WTC11 (cell line): Measurements from ENCODE around the gene C4BPA. TPM values are rescaled to one million over a fixed set of nuclear protein-coding genes. Genes with fewer than 3 reads are reported as not detected.
A peak's percentile ranks its signal among the peaks of the same experiment; 100 is the strongest.

Experiments used
- ATAC-seq: fragments of 200-7000 bp; cut with Tn5 transposase; 2 replicates; pipeline ENCODE4 v1.10.0; 2021; ENCODE audit warnings: mild to moderate bottlenecking, moderate library complexity
- CTCF ChIA-PET: fragments of 300-600 bp; sonication (Branson Sonifier 250); formaldehyde crosslinking; loops from one replicate; lab custom pipeline; 2021; ENCODE audit warnings: antibody characterized with exemption; lab: Charles Lee
- POLR2A ChIA-PET: fragments of 350-600 bp; sonication (Branson Sonifier 250); formaldehyde crosslinking; loops from one replicate; lab custom pipeline; 2021; ENCODE audit warnings: antibody characterized with exemption; lab: Charles Lee
- DNase-seq: peaks from one replicate; pipeline ENCODE4 v3.0.0; 2021; ENCODE audit warnings: low spot score
- H3K27ac Mint-ChIP-seq: 2 replicates; pipeline ENCODE4 v1.8.0; 2021; ENCODE audit warnings: mixed read lengths
- H3K27me3 Mint-ChIP-seq: 2 replicates; pipeline ENCODE4 v1.8.0; 2021; ENCODE audit warnings: low read depth, mild to moderate bottlenecking, moderate library complexity, mixed read lengths
- H3K36me3 Mint-ChIP-seq: 2 replicates; pipeline ENCODE4 v1.8.0; 2021; ENCODE audit warnings: mixed read lengths
- H3K4me1 Mint-ChIP-seq: 2 replicates; pipeline ENCODE4 v1.8.0; 2022; ENCODE audit warnings: mixed read lengths
- H3K4me3 Mint-ChIP-seq: 2 replicates; pipeline ENCODE4 v1.8.0; 2021; ENCODE audit warnings: mild to moderate bottlenecking, moderate library complexity, mixed read lengths
- H3K9me3 Mint-ChIP-seq: 2 replicates; pipeline ENCODE4 v1.8.0; 2021; ENCODE audit warnings: mixed read lengths
- CREB1 ChIP-seq: sonication (generic); formaldehyde crosslinking; IDR thresholded peaks from 2 replicates; pipeline ENCODE4 v1.8.0; 2023; ENCODE audit warnings: mild to moderate bottlenecking, missing genetic modification reagents
- CREM ChIP-seq: sonication (generic); formaldehyde crosslinking; IDR thresholded peaks from 2 replicates; pipeline ENCODE4 v1.8.1; 2022; ENCODE audit warnings: mild to moderate bottlenecking, missing genetic modification reagents, moderate library complexity
- FOXJ3 ChIP-seq: sonication (generic); formaldehyde crosslinking; IDR thresholded peaks from 2 replicates; pipeline ENCODE4 v1.9.0; 2021; ENCODE audit warnings: missing genetic modification reagents, mild to moderate bottlenecking, borderline replicate concordance
- GABPB1 ChIP-seq: sonication (generic); formaldehyde crosslinking; IDR thresholded peaks from 2 replicates; pipeline ENCODE4 v1.8.1; 2023; ENCODE audit warnings: mild to moderate bottlenecking, missing genetic modification reagents
- HMGA2 ChIP-seq: fragments of 250-450 bp; sonication (Bioruptor Pico); IDR thresholded peaks from 2 replicates; pipeline ENCODE4 v1.4.0; 2021; ENCODE audit warnings: mild to moderate bottlenecking, moderate library complexity
- IRF2 ChIP-seq: sonication (generic); formaldehyde crosslinking; IDR thresholded peaks from 2 replicates; pipeline ENCODE4 v1.8.0; 2022; ENCODE audit warnings: low read depth, missing genetic modification reagents, borderline replicate concordance
- KAT7 ChIP-seq: sonication (generic); formaldehyde crosslinking; IDR thresholded peaks from 2 replicates; pipeline ENCODE4 v1.8.1; 2023; ENCODE audit warnings: missing genetic modification reagents, mild to moderate bottlenecking, borderline replicate concordance
- NFYB ChIP-seq: sonication (generic); formaldehyde crosslinking; conservative IDR thresholded peaks from 2 replicates; pipeline ENCODE4 v1.8.0; 2022; ENCODE audit warnings: low read depth, missing genetic modification reagents
- NR2C2 ChIP-seq: sonication (generic); formaldehyde crosslinking; IDR thresholded peaks from 2 replicates; pipeline ENCODE4 v1.8.0; 2022; ENCODE audit warnings: mild to moderate bottlenecking, missing genetic modification reagents
- OVOL2 ChIP-seq: fragments of 250-450 bp; sonication (Bioruptor Pico); IDR thresholded peaks from 2 replicates; pipeline ENCODE4 v1.9.0; 2021; ENCODE audit warnings: mild to moderate bottlenecking, borderline replicate concordance
- SOX15 ChIP-seq: fragments of 250-450 bp; sonication (Bioruptor Pico); IDR thresholded peaks from 2 replicates; pipeline ENCODE4 v1.9.0; 2021; ENCODE audit warnings: mild to moderate bottlenecking
- SP1 ChIP-seq: sonication (generic); formaldehyde crosslinking; conservative IDR thresholded peaks from 2 replicates; pipeline ENCODE4 v1.8.1; 2022; ENCODE audit warnings: missing genetic modification reagents
- TP53 ChIP-seq: sonication (generic); formaldehyde crosslinking; IDR thresholded peaks from 2 replicates; pipeline ENCODE4 v1.8.1; 2023; ENCODE audit warnings: mild to moderate bottlenecking, missing genetic modification reagents
- ZNF138 ChIP-seq: sonication (generic); formaldehyde crosslinking; conservative IDR thresholded peaks from 2 replicates; pipeline ENCODE4 v1.8.1; 2022; ENCODE audit warnings: mild to moderate bottlenecking, moderate library complexity, missing genetic modification reagents
- ZNF232 ChIP-seq: sonication (generic); formaldehyde crosslinking; IDR thresholded peaks from 2 replicates; pipeline ENCODE4 v1.8.0; 2022; ENCODE audit warnings: mild to moderate bottlenecking, missing genetic modification reagents
- ZNF263 ChIP-seq: sonication (generic); formaldehyde crosslinking; IDR thresholded peaks from 2 replicates; pipeline ENCODE4 v1.8.1; 2022; ENCODE audit warnings: low read depth, mild to moderate bottlenecking, moderate library complexity, missing genetic modification reagents
- ZNF416 ChIP-seq: fragments of 250-450 bp; sonication (Bioruptor Pico); IDR thresholded peaks from 2 replicates; pipeline ENCODE4 v1.9.0; 2021; ENCODE audit warnings: mild to moderate bottlenecking, inconsistent platforms
- total RNA-seq: library from RNA; stranded (reverse); gene quantifications from 3 replicates; pipeline ENCODE4 v1.2.3, GENCODE V29; 2021
- TF ChIP-seq, protein P1 (sequence below): sonication (generic); formaldehyde crosslinking; IDR thresholded peaks from 2 replicates; pipeline ENCODE4 v1.8.1; 2023; ENCODE audit warnings: mild to moderate bottlenecking, missing genetic modification reagents, moderate library complexity
- TF ChIP-seq, protein P2 (sequence below): fragments of 250-450 bp; sonication (Bioruptor Pico); IDR thresholded peaks from 2 replicates; pipeline ENCODE4 v1.8.0; 2021; ENCODE audit warnings: mild to moderate bottlenecking

The C4BPA gene
- total RNA-seq, 1 experiment from 2014 or later = 0.39 TPM

DNA sequence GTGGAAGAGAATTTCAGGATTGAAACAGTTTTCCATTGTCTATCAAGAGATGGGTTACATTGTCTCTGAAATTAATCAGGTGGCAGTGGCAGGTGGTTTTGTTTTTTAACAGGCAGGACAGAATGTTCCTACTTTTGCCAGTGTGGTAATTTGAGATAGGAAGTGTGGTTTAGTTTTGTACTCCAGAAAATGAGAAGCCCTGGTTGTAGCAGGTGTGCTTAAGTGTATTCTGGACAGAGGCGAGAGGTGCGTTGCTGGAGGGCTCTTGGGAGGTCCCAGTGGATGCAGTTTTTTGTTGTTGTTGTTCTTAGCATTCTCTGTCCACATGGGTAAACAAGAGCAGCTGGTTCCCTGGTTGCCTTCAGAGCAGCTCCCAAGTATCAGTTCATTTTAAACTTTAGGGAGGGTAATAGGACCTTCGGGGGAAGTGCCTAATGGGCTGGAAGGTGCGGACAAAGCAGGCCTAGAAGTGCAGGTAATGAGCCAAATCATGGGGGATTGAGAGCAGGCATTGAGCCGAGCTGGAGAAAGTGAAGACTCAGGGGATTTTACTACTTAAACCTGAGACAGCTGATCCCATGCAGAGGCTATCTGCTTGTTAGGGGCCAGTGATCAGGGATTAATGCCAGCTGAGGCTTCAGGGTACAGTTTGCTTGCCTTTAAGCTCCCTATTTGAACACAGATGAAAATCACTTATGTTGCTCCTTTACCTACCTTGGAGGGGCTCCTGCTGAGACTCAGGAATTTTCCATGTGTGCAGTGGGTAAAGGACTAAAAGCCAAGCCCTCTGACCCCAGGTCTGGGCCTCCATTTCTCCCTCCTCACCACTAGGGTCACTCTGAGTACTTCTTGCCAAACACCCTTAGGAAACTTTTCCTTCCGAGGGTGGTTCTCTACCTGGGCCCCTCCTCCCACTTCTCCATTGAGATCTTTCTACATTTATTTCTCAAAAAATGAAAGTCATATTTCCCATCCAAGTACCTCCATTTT is 44.9 kb upstream of the C4BPA start:
- ATAC-seq = peak; percentile 95
- TF ChIP-seq CREB1 (CRISPR knock-in tag) = no peak
- no peak for TF ChIP-seq ZNF138 (CRISPR knock-in tag)
- no peak for TF ChIP-seq GABPB1
- TF ChIP-seq SP1 = no peak

DNA sequence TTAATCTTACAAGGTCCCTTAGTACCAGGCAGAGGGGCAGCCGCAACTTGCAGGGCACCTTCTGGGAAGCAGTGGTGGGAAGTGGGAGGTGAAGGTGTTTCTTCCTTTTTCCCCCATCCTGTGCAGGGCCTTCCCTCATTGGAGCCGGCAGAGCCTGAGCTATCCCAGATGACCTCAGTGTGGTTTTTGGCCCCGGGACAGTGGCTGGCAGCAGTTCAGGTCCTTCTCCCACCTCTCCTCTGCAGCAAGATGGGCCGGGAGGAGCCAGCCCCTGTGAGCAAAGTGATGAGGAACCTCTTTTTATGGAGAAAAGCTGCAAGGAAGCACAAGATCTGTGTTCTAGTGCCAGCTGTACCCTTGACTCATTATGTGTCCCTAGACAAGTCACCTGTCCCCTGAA is 44.2 kb upstream of the C4BPA start:
- TF ChIP-seq KAT7 (CRISPR knock-in tag) (no peak), FOXJ3 (no peak), SOX15 (no peak), IRF2 (CRISPR knock-in tag) (no peak)
- ChIA-PET POLR2A (no interaction called here), CTCF (interaction anchor here (1.6 kb wide), 1 partner anchor 10 kb away, joined by 4 read pairs; no protein-coding TSS in a partner anchor)
- Mint-ChIP-seq H3K4me3 (no peak overlapping the region), H3K9me3 (no peaks in the 10 kb centered on the region), H3K36me3 (peaks cover 41% of the 10 kb centered on the region), H3K4me1 (peaks cover 15% of the 10 kb centered on the region), H3K27ac (peak overlapping the region; percentile 32; the same call in 1 of the 2 replicates), H3K27me3 (no peaks in the 10 kb centered on the region)
- DNase-seq (no peak), ATAC-seq (peak; percentile 13; the same call in 1 of the 2 replicates)

More for the DNA sequence above, 44.9 kb upstream of the C4BPA start:
- Mint-ChIP-seq H3K27me3 (no peaks in the 10 kb centered on the region), H3K4me3 (no peak overlapping the region), H3K36me3 (peaks cover 34% of the 10 kb centered on the region), H3K9me3 (no peaks in the 10 kb centered on the region), H3K4me1 (peaks cover 21% of the 10 kb centered on the region), H3K27ac (peak overlapping the region; percentile 68)
- CTCF ChIA-PET = interaction anchor here (0.8 to 1.6 kb wide), 2 partner anchors 9 to 24 kb away, joined by 3 to 4 read pairs; no protein-coding TSS in a partner anchor
- peak; percentile 24 for DNase-seq
- POLR2A ChIA-PET = no interaction called here

DNA sequence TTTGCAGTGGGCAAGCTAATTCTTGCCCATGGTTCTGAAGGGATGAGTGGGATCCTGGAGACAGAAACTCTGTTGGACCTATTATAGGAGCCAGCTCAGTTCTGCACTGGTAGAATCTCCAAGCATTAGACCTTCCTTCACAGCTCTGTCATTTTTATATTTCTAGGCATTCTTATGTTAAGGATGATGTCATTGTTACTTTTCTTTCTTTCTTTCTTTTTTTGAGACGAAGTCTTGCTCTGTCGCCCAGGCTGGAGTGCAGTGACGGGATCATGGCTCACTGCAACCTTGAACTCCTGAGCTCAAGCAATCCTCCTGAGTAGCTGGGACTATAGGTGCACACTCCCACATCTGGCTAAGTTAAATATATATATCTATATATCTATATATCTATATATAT is 43.4 kb upstream of the C4BPA start:
- no peak overlapping the region for H3K4me3 Mint-ChIP-seq
- no peak for ATAC-seq
- no peak; the same call in 1 of the 2 replicates for TF ChIP-seq HMGA2 (CRISPR knock-in tag)
- TF ChIP-seq, protein P1, sequence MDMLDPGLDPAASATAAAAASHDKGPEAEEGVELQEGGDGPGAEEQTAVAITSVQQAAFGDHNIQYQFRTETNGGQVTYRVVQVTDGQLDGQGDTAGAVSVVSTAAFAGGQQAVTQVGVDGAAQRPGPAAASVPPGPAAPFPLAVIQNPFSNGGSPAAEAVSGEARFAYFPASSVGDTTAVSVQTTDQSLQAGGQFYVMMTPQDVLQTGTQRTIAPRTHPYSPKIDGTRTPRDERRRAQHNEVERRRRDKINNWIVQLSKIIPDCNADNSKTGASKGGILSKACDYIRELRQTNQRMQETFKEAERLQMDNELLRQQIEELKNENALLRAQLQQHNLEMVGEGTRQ (CRISPR knock-in tag) = no peak
- TF ChIP-seq, protein P2, sequence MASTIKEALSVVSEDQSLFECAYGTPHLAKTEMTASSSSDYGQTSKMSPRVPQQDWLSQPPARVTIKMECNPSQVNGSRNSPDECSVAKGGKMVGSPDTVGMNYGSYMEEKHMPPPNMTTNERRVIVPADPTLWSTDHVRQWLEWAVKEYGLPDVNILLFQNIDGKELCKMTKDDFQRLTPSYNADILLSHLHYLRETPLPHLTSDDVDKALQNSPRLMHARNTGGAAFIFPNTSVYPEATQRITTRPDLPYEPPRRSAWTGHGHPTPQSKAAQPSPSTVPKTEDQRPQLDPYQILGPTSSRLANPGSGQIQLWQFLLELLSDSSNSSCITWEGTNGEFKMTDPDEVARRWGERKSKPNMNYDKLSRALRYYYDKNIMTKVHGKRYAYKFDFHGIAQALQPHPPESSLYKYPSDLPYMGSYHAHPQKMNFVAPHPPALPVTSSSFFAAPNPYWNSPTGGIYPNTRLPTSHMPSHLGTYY = no peak
- no peak for TF ChIP-seq NFYB (CRISPR knock-in tag)
- no peak for TF ChIP-seq CREM (CRISPR knock-in tag)
- H3K27me3 Mint-ChIP-seq = no peaks in the 10 kb centered on the region
- H3K27ac Mint-ChIP-seq = no peak overlapping the region
- ChIA-PET CTCF (interaction anchor here (1.3 to 1.6 kb wide), 2 partner anchors 11 to 28 kb away, joined by 4 to 5 read pairs; partner anchors contain the start of gene C1orf116), POLR2A (no interaction called here)
- peaks cover 11% of the 10 kb centered on the region; the same call in 1 of the 2 replicates for H3K4me1 Mint-ChIP-seq
- H3K36me3 Mint-ChIP-seq = peaks cover 46% of the 10 kb centered on the region
- no peaks in the 10 kb centered on the region for H3K9me3 Mint-ChIP-seq
- DNase-seq = no peak

DNA sequence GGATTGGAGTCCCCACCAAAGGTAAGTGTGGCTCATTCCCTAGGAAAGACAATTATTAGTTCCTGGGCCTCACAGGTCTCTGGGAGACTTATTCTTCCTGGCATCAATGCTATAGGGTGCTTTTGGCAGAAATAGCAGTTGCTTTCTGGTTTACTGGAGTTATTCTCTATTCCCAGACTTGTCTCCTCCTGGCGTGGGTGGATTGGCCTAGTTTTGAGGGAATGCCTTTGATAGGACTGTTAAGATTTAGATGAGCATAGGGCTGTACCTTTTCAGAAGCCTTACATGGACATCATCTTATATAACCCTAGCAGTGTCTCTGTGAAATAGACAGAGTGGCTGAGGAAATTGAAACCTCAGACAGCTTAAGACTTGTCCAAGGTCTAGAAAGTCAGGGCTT is 42.0 kb upstream of the C4BPA start:
- ChIA-PET CTCF (no interaction called here), POLR2A (interaction anchor here (1.2 kb wide), 1 partner anchor 9 kb away, joined by 3 read pairs; the partner anchor contains the start of gene PFKFB2)
- Mint-ChIP-seq H3K36me3 (peaks cover 51% of the 10 kb centered on the region), H3K4me1 (peaks cover 11% of the 10 kb centered on the region; the same call in 1 of the 2 replicates), H3K9me3 (no peaks in the 10 kb centered on the region), H3K4me3 (no peak overlapping the region), H3K27ac (no peak overlapping the region), H3K27me3 (no peaks in the 10 kb centered on the region)
- TF ChIP-seq TP53 (no peak), NFYB (CRISPR knock-in tag) (no peak), ZNF416 (CRISPR knock-in tag) (no peak), ZNF232 (no peak), NR2C2 (CRISPR knock-in tag) (no peak), OVOL2 (CRISPR knock-in tag) (no peak), ZNF263 (CRISPR knock-in tag) (no peak)
- DNase-seq (no peak), ATAC-seq (no peak)
